ENCODE measurements around the gene GPR146. TPM values are rescaled to one million over a fixed set of nuclear protein-coding genes. Genes with fewer than 3 reads are reported as not detected.

GPR146 gene
- total and polyA plus RNA-seq, 2 experiments from 2014 or later = 2.6 to 5.2 TPM

DNA sequence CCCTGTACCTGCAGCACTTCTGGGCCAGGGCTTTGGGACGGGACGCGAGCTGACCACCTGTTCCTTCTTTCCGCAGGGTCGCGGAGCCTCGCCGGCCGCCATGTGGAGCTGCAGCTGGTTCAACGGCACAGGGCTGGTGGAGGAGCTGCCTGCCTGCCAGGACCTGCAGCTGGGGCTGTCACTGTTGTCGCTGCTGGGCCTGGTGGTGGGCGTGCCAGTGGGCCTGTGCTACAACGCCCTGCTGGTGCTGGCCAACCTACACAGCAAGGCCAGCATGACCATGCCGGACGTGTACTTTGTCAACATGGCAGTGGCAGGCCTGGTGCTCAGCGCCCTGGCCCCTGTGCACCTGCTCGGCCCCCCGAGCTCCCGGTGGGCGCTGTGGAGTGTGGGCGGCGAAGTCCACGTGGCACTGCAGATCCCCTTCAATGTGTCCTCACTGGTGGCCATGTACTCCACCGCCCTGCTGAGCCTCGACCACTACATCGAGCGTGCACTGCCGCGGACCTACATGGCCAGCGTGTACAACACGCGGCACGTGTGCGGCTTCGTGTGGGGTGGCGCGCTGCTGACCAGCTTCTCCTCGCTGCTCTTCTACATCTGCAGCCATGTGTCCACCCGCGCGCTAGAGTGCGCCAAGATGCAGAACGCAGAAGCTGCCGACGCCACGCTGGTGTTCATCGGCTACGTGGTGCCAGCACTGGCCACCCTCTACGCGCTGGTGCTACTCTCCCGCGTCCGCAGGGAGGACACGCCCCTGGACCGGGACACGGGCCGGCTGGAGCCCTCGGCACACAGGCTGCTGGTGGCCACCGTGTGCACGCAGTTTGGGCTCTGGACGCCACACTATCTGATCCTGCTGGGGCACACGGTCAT lies 13.3 kb downstream of the GPR146 start:
- Histone ChIP-seq H3K9me2 (replicated peaks; ENCODE audit: insufficient read depth) (no peaks in the 10 kb centered on the region), H2AFZ (no peak overlapping the region), H3K36me3 (replicated peaks; ENCODE audit: insufficient read depth, low read depth) (no peaks in the 10 kb centered on the region), H3K79me2 (no peaks in the 10 kb centered on the region), H3K9me3 (ENCODE audit: low read depth) (no peaks in the 10 kb centered on the region), H3K4me3 (no peak overlapping the region), H3K4me2 (no peak overlapping the region), H3K4me1 (ENCODE audit: insufficient read depth) (peaks cover 15% of the 10 kb centered on the region), H4K20me1 (ENCODE audit: insufficient read depth, poor library complexity, severe bottlenecking) (no peaks in the 10 kb centered on the region), H3K27ac (no peak overlapping the region), H3K27me3 (no peaks in the 10 kb centered on the region)
- WGBS (ENCODE audit: low lambda C conversion rate, missing lambda C conversion rate) = 98% methylated on average over 61 of the region's 62 CpGs
- DNase-seq (ENCODE audit: low spot score) = no peak
- TF ChIP-seq, protein P1, sequence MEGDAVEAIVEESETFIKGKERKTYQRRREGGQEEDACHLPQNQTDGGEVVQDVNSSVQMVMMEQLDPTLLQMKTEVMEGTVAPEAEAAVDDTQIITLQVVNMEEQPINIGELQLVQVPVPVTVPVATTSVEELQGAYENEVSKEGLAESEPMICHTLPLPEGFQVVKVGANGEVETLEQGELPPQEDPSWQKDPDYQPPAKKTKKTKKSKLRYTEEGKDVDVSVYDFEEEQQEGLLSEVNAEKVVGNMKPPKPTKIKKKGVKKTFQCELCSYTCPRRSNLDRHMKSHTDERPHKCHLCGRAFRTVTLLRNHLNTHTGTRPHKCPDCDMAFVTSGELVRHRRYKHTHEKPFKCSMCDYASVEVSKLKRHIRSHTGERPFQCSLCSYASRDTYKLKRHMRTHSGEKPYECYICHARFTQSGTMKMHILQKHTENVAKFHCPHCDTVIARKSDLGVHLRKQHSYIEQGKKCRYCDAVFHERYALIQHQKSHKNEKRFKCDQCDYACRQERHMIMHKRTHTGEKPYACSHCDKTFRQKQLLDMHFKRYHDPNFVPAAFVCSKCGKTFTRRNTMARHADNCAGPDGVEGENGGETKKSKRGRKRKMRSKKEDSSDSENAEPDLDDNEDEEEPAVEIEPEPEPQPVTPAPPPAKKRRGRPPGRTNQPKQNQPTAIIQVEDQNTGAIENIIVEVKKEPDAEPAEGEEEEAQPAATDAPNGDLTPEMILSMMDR (IDR thresholded peaks at IDR 0.05; ENCODE audit: poor library complexity) = no peak
- TF ChIP-seq EZH2phosphoT487 (IDR thresholded peaks at IDR 0.05; ENCODE audit: low read depth, severe bottlenecking, unreplicated experiment) (no peak), EZH2 (IDR thresholded peaks at IDR 0.05; ENCODE audit: borderline replicate concordance) (no peak)

GRCh38 chr7:1058311-1058710 lies 14.0 kb downstream of the GPR146 start:
- 91% methylated on average over 13 of the region's 13 CpGs for WGBS (ENCODE audit: low lambda C conversion rate, missing lambda C conversion rate)
- H3K4me3 ChIP-seq = no peak overlapping the region
- H3K79me2 ChIP-seq = no peaks in the 10 kb centered on the region
- DNase-seq (ENCODE audit: low spot score) = no peak
- H3K27me3 ChIP-seq = no peaks in the 10 kb centered on the region
- H3K9me2 ChIP-seq (replicated peaks; ENCODE audit: insufficient read depth) = no peaks in the 10 kb centered on the region
- H3K4me1 ChIP-seq (ENCODE audit: insufficient read depth) = peaks cover 15% of the 10 kb centered on the region
- no peak overlapping the region for H2AFZ ChIP-seq
- H3K36me3 ChIP-seq (replicated peaks; ENCODE audit: insufficient read depth, low read depth) = no peaks in the 10 kb centered on the region
- TF ChIP-seq, protein P1 (IDR thresholded peaks at IDR 0.05; ENCODE audit: poor library complexity) = no peak
- no peak for TF ChIP-seq EZH2phosphoT487 (IDR thresholded peaks at IDR 0.05; ENCODE audit: low read depth, severe bottlenecking, unreplicated experiment)
- TF ChIP-seq EZH2 (IDR thresholded peaks at IDR 0.05; ENCODE audit: borderline replicate concordance) = no peak
- H4K20me1 ChIP-seq (ENCODE audit: insufficient read depth, poor library complexity, severe bottlenecking) = no peaks in the 10 kb centered on the region
- H3K9me3 ChIP-seq (ENCODE audit: low read depth) = no peaks in the 10 kb centered on the region
- no peak overlapping the region for H3K27ac ChIP-seq
- H3K4me2 ChIP-seq = no peak overlapping the region

GRCh38 chr7:1058821-1059199 lies 14.5 kb downstream of the GPR146 start:
- Histone ChIP-seq H3K36me3 (replicated peaks; ENCODE audit: insufficient read depth, low read depth) (no peaks in the 10 kb centered on the region), H3K4me3 (no peak overlapping the region), H3K9me3 (ENCODE audit: low read depth) (no peaks in the 10 kb centered on the region), H3K4me1 (ENCODE audit: insufficient read depth) (peaks cover 15% of the 10 kb centered on the region), H2AFZ (no peak overlapping the region), H3K27me3 (no peaks in the 10 kb centered on the region), H4K20me1 (ENCODE audit: insufficient read depth, poor library complexity, severe bottlenecking) (no peaks in the 10 kb centered on the region), H3K9me2 (replicated peaks; ENCODE audit: insufficient read depth) (no peaks in the 10 kb centered on the region), H3K4me2 (no peak overlapping the region), H3K27ac (peak overlapping the region; percentile 37), H3K79me2 (no peaks in the 10 kb centered on the region)
- DNase-seq (ENCODE audit: low spot score) = no peak
- TF ChIP-seq, protein P1 (IDR thresholded peaks at IDR 0.05; ENCODE audit: poor library complexity) = no peak
- no peak for TF ChIP-seq EZH2 (IDR thresholded peaks at IDR 0.05; ENCODE audit: borderline replicate concordance)
- 77% methylated on average over 10 of the region's 10 CpGs for WGBS (ENCODE audit: low lambda C conversion rate, missing lambda C conversion rate)
